Smooth muscle cell (in vitro differentiated cells): ENCODE results near the gene CSTPP1. TPM values are rescaled to one million over a fixed set of nuclear protein-coding genes. Genes with fewer than 3 reads are reported as not detected.

Experiments used
- DNase-seq: peaks from one replicate; lab custom pipeline; 2025; ENCODE audit not compliant: unreplicated experiment; lab: John Stamatoyannopoulos, UW
- H2AFZ ChIP-seq: fragments of 200-600 bp; sonication (generic); 2 replicates; pipeline ENCODE4 v1.6.0; 2016; ENCODE audit warnings: antibody characterized with exemption, low read depth, mild to moderate bottlenecking
- H3F3A ChIP-seq: fragments of 200-600 bp; sonication (generic); 2 replicates; pipeline ENCODE4 v1.6.0; 2017; ENCODE audit warnings: antibody characterized with exemption, low read depth
- H3K27ac ChIP-seq: fragments of 200-600 bp; sonication (generic); 2 replicates; pipeline ENCODE4 v1.5.1; 2016; ENCODE audit warnings: low read depth, mild to moderate bottlenecking
- H3K27me3 ChIP-seq: fragments of 200-600 bp; sonication (generic); 2 replicates; pipeline ENCODE4 v1.6.1; 2016; ENCODE audit warnings: low read depth, mild to moderate bottlenecking
- H3K36me3 ChIP-seq: fragments of 200-600 bp; sonication (generic); 2 replicates; pipeline ENCODE4 v1.5.1; 2016; ENCODE audit warnings: low read depth
- H3K4me1 ChIP-seq: fragments of 200-600 bp; sonication (generic); 2 replicates; pipeline ENCODE4 v1.5.1; 2016; ENCODE audit warnings: low read depth
- H3K4me2 ChIP-seq: fragments of 200-600 bp; sonication (generic); 2 replicates; pipeline ENCODE4 v1.6.0; 2016; ENCODE audit warnings: mild to moderate bottlenecking
- H3K4me3 ChIP-seq: fragments of 200-600 bp; sonication (generic); 2 replicates; pipeline ENCODE4 v1.5.1; 2016; ENCODE audit warnings: mild to moderate bottlenecking
- H3K79me2 ChIP-seq: fragments of 200-600 bp; sonication (generic); 2 replicates; pipeline ENCODE4 v1.6.0; 2016; ENCODE audit warnings: low read depth, mild to moderate bottlenecking
- H3K9ac ChIP-seq: fragments of 200-600 bp; sonication (generic); 2 replicates; pipeline ENCODE4 v1.6.0; 2016; ENCODE audit warnings: low read depth
- H3K9me3 ChIP-seq: fragments of 200-600 bp; sonication (generic); replicated peaks from 2 replicates; pipeline ENCODE4 v1.5.1; 2016; ENCODE audit warnings: low read depth
- H4K20me1 ChIP-seq: fragments of 200-600 bp; sonication (generic); 2 replicates; pipeline ENCODE4 v1.6.0; 2016; ENCODE audit warnings: low read depth
- CTCF ChIP-seq: fragments of 200-600 bp; sonication (generic); IDR thresholded peaks from 2 replicates; pipeline ENCODE4 v1.5.1; 2017; ENCODE audit warnings: borderline replicate concordance, mild to moderate bottlenecking, antibody characterized with exemption; ENCODE audit not compliant: insufficient read depth, poor library complexity, severe bottlenecking
- WGBS: methylation state at CpG from one replicate; pipeline ENCODE4 v1.1.7; 2016; ENCODE audit warnings: low lambda C conversion rate; 5-methylcytosine and 5-hydroxymethylcytosine counted together
- polyA plus RNA-seq: library from polyadenylated mRNA; unstranded; fragments of >200 nt; fragmentation: Nextera tagmentation; extraction: Ambion mirVana; gene quantifications from 2 replicates; pipeline ENCODE4 v1.2.1, GENCODE V29; 2016
- total RNA-seq: library from RNA; depleted of rRNA; stranded (reverse); fragments of >200 nt; gene quantifications from 2 replicates; pipeline ENCODE4 v1.2.3, GENCODE V29; 2014

CSTPP1 gene
- total and polyA plus RNA-seq, 2 experiments from 2014 or later, result 37.4 to 44.8 TPM

GRCh38 chr11:46917109-46917761 lies 19.3 kb upstream of the CSTPP1 start:
- no peak for DNase-seq
- peak overlapping the region; percentile 49 for H3K9ac ChIP-seq
- H3K4me1 ChIP-seq, result peaks cover 41% of the 10 kb centered on the region
- H3K4me2 ChIP-seq, result peak overlapping the region; percentile 94
- WGBS, result 1% methylated on average over 31 of the region's 31 CpGs
- H3K79me2 ChIP-seq, result peaks cover 15% of the 10 kb centered on the region
- peak overlapping the region; percentile 61 for H3K27ac ChIP-seq
- no peaks in the 10 kb centered on the region for H4K20me1 ChIP-seq
- no peaks in the 10 kb centered on the region for H3K36me3 ChIP-seq
- peak overlapping the region; percentile 83 for H2AFZ ChIP-seq
- no peaks in the 10 kb centered on the region for H3K9me3 ChIP-seq
- TF ChIP-seq CTCF, result no peak
- H3K27me3 ChIP-seq, result no peaks in the 10 kb centered on the region
- peak overlapping the region; percentile 74 for H3K4me3 ChIP-seq
- H3F3A ChIP-seq, result peaks cover 26% of the 10 kb centered on the region

- H3K4me1 ChIP-seq, result peaks cover 37% of the 10 kb centered on the region
- H3K4me2 ChIP-seq, result peak overlapping the region; percentile 94
- DNase-seq, result no peak
- peaks cover 26% of the 10 kb centered on the region for H3F3A ChIP-seq
- peak overlapping the region; percentile 61 for H3K27ac ChIP-seq
- peak overlapping the region; percentile 83 for H2AFZ ChIP-seq
- H3K79me2 ChIP-seq, result peaks cover 11% of the 10 kb centered on the region
- no peaks in the 10 kb centered on the region for H3K36me3 ChIP-seq
- H3K9me3 ChIP-seq, result no peaks in the 10 kb centered on the region
- no peaks in the 10 kb centered on the region for H3K27me3 ChIP-seq
- no peaks in the 10 kb centered on the region for H4K20me1 ChIP-seq
- no peak for TF ChIP-seq CTCF
- peak overlapping the region; percentile 49 for H3K9ac ChIP-seq
- 1% methylated on average over 10 of the region's 22 CpGs for WGBS
- H3K4me3 ChIP-seq, result peak overlapping the region; percentile 74
Observed at GRCh38 chr11:46917762-46918082, 18.8 kb upstream of the CSTPP1 start.

GRCh38 chr11:46918083-46918787 lies 18.3 kb upstream of the CSTPP1 start, which contains the start of gene LRP4:
TSS of gene LRP4 (minus strand) at chr11:46918550. CDS start at chr11:46918379, 171 bp downstream.
- H3K36me3 ChIP-seq, result no peaks in the 10 kb centered on the region
- peaks cover 32% of the 10 kb centered on the region for H3K4me1 ChIP-seq
- no peaks in the 10 kb centered on the region for H3K9me3 ChIP-seq
- no peaks in the 10 kb centered on the region for H4K20me1 ChIP-seq
- H3K9ac ChIP-seq, result peak within 1 kb of the TSS; percentile 49
- WGBS, result under 1% methylated on average over 47 of the region's 97 CpGs
- peak within 1 kb of the TSS; percentile 96 for H3K27ac ChIP-seq
- peaks cover 26% of the 10 kb centered on the region for H3F3A ChIP-seq
- peak within 1 kb of the TSS; percentile 83 for H2AFZ ChIP-seq
- H3K4me2 ChIP-seq, result peak within 1 kb of the TSS; percentile 94
- peak; percentile 34 for DNase-seq
- H3K27me3 ChIP-seq, result no peaks in the 10 kb centered on the region
- TF ChIP-seq CTCF, result no peak
- H3K4me3 ChIP-seq, result peak within 1 kb of the TSS; percentile 74
- H3K79me2 ChIP-seq, result peaks cover 8% of the 10 kb centered on the region
